ENCODE results near the gene FTO. TPM values are rescaled to one million over a fixed set of nuclear protein-coding genes. Genes with fewer than 3 reads are reported as not detected.

The FTO gene
- polyA plus RNA-seq, 1 donor from 2014 or later: 80.1 TPM

DNA sequence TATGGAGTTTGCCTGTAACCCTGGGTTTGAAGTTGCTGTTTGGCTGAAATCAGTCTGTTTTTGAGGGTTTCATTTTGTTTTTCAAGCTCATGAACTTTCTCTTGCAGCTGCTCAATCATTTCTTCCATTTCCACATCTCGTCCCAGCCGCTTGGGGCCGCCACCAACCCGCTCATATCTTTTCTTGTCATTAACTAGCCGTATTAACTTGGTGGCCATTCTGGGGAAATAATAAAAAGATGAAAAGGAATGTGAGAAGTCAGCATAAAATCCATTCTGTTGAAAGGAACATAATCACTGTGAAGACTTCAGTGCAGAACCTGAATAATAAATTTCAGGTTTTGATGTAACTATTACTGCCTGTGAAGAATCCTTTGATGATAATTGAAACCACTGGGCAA, 11.8 kb upstream of the FTO start:
- Histone ChIP-seq H3K27ac (ENCODE audit: low read length) (no peak overlapping the region), H4K20me1 (ENCODE audit: insufficient read depth) (no peaks in the 10 kb centered on the region), H3K4me2 (ENCODE audit: low read length) (no peak overlapping the region), H3K27me3 (ENCODE audit: insufficient read depth, low read depth, low read length) (no peaks in the 10 kb centered on the region), H3K9me3 (ENCODE audit: low read length) (no peaks in the 10 kb centered on the region), H3K4me3 (ENCODE audit: low read length) (no peak overlapping the region), H3K36me3 (ENCODE audit: insufficient read depth, low read length) (peaks cover 17% of the 10 kb centered on the region), H2AFZ (ENCODE audit: low read depth, low read length) (no peak overlapping the region), H3K9me2 (ENCODE audit: insufficient read depth, low read length) (no peaks in the 10 kb centered on the region), H3K9ac (ENCODE audit: low read length) (no peak overlapping the region), H3F3A (ENCODE audit: insufficient read depth, low read length, poor library complexity, severe bottlenecking) (no peaks in the 10 kb centered on the region), H3K79me2 (replicated peaks; ENCODE audit: insufficient read depth, low read length) (no peaks in the 10 kb centered on the region)
- no peak for TF ChIP-seq POLR2AphosphoS5 (IDR thresholded peaks at IDR 0.05)
- TF ChIP-seq, protein P1, sequence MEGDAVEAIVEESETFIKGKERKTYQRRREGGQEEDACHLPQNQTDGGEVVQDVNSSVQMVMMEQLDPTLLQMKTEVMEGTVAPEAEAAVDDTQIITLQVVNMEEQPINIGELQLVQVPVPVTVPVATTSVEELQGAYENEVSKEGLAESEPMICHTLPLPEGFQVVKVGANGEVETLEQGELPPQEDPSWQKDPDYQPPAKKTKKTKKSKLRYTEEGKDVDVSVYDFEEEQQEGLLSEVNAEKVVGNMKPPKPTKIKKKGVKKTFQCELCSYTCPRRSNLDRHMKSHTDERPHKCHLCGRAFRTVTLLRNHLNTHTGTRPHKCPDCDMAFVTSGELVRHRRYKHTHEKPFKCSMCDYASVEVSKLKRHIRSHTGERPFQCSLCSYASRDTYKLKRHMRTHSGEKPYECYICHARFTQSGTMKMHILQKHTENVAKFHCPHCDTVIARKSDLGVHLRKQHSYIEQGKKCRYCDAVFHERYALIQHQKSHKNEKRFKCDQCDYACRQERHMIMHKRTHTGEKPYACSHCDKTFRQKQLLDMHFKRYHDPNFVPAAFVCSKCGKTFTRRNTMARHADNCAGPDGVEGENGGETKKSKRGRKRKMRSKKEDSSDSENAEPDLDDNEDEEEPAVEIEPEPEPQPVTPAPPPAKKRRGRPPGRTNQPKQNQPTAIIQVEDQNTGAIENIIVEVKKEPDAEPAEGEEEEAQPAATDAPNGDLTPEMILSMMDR (IDR thresholded peaks at IDR 0.05; ENCODE audit: poor library complexity, severe bottlenecking): peak; percentile 23
- TF ChIP-seq EZH2 (IDR thresholded peaks at IDR 0.05; ENCODE audit: borderline replicate concordance, insufficient read depth, low read length, poor library complexity, severe bottlenecking): no peak

DNA sequence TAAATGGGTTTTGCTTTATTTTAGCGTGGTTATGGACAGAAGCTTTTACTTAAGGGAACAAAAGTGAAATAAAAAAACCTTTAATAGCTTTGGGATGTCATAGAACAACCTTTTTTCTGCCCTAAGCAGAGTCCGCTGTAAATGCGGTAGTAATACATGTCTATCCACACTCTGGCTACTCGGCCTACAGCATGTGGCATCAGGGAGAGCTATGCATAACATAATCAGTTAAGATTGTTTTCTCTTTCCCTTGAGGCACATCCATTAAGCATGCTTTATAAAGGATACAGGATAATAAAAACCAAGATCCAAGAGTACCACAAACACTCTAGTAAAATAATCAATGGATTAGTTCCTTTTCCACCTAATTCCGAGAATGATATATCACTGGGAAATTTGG, 10.6 kb upstream of the FTO start:
- H3K27me3 ChIP-seq (ENCODE audit: insufficient read depth, low read depth, low read length): no peaks in the 10 kb centered on the region
- no peak overlapping the region for H2AFZ ChIP-seq (ENCODE audit: low read depth, low read length)
- H3K79me2 ChIP-seq (replicated peaks; ENCODE audit: insufficient read depth, low read length): no peaks in the 10 kb centered on the region
- H3K9me3 ChIP-seq (ENCODE audit: low read length): no peaks in the 10 kb centered on the region
- TF ChIP-seq EP300 (conservative IDR thresholded peaks at IDR 0.05; ENCODE audit: poor library complexity, severe bottlenecking): no peak
- no peak for TF ChIP-seq MXI1 (conservative IDR thresholded peaks at IDR 0.05; ENCODE audit: poor library complexity, severe bottlenecking)
- TF ChIP-seq EZH2 (IDR thresholded peaks at IDR 0.05; ENCODE audit: borderline replicate concordance, insufficient read depth, low read length, poor library complexity, severe bottlenecking): no peak
- TF ChIP-seq POLR2AphosphoS5 (IDR thresholded peaks at IDR 0.05): no peak
- TF ChIP-seq, protein P2, sequence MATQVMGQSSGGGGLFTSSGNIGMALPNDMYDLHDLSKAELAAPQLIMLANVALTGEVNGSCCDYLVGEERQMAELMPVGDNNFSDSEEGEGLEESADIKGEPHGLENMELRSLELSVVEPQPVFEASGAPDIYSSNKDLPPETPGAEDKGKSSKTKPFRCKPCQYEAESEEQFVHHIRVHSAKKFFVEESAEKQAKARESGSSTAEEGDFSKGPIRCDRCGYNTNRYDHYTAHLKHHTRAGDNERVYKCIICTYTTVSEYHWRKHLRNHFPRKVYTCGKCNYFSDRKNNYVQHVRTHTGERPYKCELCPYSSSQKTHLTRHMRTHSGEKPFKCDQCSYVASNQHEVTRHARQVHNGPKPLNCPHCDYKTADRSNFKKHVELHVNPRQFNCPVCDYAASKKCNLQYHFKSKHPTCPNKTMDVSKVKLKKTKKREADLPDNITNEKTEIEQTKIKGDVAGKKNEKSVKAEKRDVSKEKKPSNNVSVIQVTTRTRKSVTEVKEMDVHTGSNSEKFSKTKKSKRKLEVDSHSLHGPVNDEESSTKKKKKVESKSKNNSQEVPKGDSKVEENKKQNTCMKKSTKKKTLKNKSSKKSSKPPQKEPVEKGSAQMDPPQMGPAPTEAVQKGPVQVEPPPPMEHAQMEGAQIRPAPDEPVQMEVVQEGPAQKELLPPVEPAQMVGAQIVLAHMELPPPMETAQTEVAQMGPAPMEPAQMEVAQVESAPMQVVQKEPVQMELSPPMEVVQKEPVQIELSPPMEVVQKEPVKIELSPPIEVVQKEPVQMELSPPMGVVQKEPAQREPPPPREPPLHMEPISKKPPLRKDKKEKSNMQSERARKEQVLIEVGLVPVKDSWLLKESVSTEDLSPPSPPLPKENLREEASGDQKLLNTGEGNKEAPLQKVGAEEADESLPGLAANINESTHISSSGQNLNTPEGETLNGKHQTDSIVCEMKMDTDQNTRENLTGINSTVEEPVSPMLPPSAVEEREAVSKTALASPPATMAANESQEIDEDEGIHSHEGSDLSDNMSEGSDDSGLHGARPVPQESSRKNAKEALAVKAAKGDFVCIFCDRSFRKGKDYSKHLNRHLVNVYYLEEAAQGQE (IDR thresholded peaks at IDR 0.05; ENCODE audit: borderline replicate concordance): no peak
- TF ChIP-seq SMC3 (conservative IDR thresholded peaks at IDR 0.05; ENCODE audit: poor library complexity): no peak
- TF ChIP-seq, protein P1 (IDR thresholded peaks at IDR 0.05; ENCODE audit: poor library complexity, severe bottlenecking): no peak
- no peak for TF ChIP-seq TAF1 (IDR thresholded peaks at IDR 0.05; ENCODE audit: low read depth)
- no peak for TF ChIP-seq RAD21 (conservative IDR thresholded peaks at IDR 0.05)
- no peaks in the 10 kb centered on the region for H3K9me2 ChIP-seq (ENCODE audit: insufficient read depth, low read length)
- no peak overlapping the region for H3K27ac ChIP-seq (ENCODE audit: low read length)
- H3K4me3 ChIP-seq (ENCODE audit: low read length): no peak overlapping the region
- no peaks in the 10 kb centered on the region for H4K20me1 ChIP-seq (ENCODE audit: insufficient read depth)
- peaks cover 17% of the 10 kb centered on the region for H3K36me3 ChIP-seq (ENCODE audit: insufficient read depth, low read length)
- H3K4me2 ChIP-seq (ENCODE audit: low read length): no peak overlapping the region
- no peaks in the 10 kb centered on the region for H3F3A ChIP-seq (ENCODE audit: insufficient read depth, low read length, poor library complexity, severe bottlenecking)
- no peak overlapping the region for H3K9ac ChIP-seq (ENCODE audit: low read length)

All from neural cell (in vitro differentiated cells).